Muscle of back (tissue), 11 donors: ENCODE measurements around the gene TNFRSF13B. TPM values are rescaled to one million over a fixed set of nuclear protein-coding genes. Genes with fewer than 3 reads are reported as not detected.
"Not testable (repeated sequence)": the region's sequence is repeated elsewhere in the genome, so short reads cannot be mapped to it uniquely, and the experiment has no call there.

Experiments used
- DNase-seq, 3 donors: peaks; one replicate each; pipeline versions ENCODE4 v3.0.0 to v3.0.0-alpha.2; 2013
- polyA plus RNA-seq, 10 donors: library from polyadenylated mRNA; unstranded; fragments of 120-200 nt; gene quantifications; one replicate each; pipeline ENCODE4 v1.2.1, GENCODE V29; 2013; ENCODE audit not compliant: insufficient read length in 10 of 10

The TNFRSF13B gene
- polyA plus RNA-seq, 10 donors: 0.09 to 2.2 (median 0.24) TPM; not detected in 2

GRCh38 chr17:16911141-16911937 is 60.6 kb downstream of the TNFRSF13B start:
- peak; percentile 17 to 72 (median 58) for DNase-seq

- DNase-seq: peak in 1 of 3 donors; percentile 58
Observed at GRCh38 chr17:16910341-16910740, 61.6 kb downstream of the TNFRSF13B start.

- peak in 2 of 3 donors; percentile 12 to 61 for DNase-seq
Observed at GRCh38 chr17:16909472-16910246, 62.3 kb downstream of the TNFRSF13B start.

- DNase-seq: no peak
Observed at GRCh38 chr17:16908273-16908672, 63.6 kb downstream of the TNFRSF13B start.

GRCh38 chr17:16906680-16907079 is 65.2 kb downstream of the TNFRSF13B start:
- peak in 1 of 3 donors; percentile 35 for DNase-seq

- peak in 1 of 3 donors; percentile 88 for DNase-seq
Observed at GRCh38 chr17:16905593-16906191, 66.2 kb downstream of the TNFRSF13B start.

GRCh38 chr17:16903070-16903469 is 68.8 kb downstream of the TNFRSF13B start:
- DNase-seq: not testable (repeated sequence)

GRCh38 chr17:16900288-16900882 is 71.5 kb downstream of the TNFRSF13B start:
- no peak for DNase-seq

- not testable (repeated sequence) for DNase-seq
Observed at GRCh38 chr17:16897211-16897896, 74.6 kb downstream of the TNFRSF13B start.

- not testable (repeated sequence) for DNase-seq
Observed at GRCh38 chr17:16896235-16896634, 75.7 kb downstream of the TNFRSF13B start.

GRCh38 chr17:16893527-16893926 is 78.4 kb downstream of the TNFRSF13B start:
- DNase-seq: not testable (repeated sequence)

- not testable (repeated sequence) for DNase-seq
Observed at GRCh38 chr17:16892876-16893454, 79.0 kb downstream of the TNFRSF13B start.

GRCh38 chr17:16889088-16889465 is 82.8 kb downstream of the TNFRSF13B start:
- no peak for DNase-seq

Other genes starting within 250 kb of the TNFRSF13B start
- 100 to 1,000 TPM; 155 to 217 (median 183) TPM for gene MPRIP, start 70.3 kb upstream of the TNFRSF13B start, polyA plus RNA-seq
- 1 to 10 TPM; 3.3 to 5.3 (median 4.4) TPM for gene PLD6, start 234.2 kb upstream of the TNFRSF13B start, polyA plus RNA-seq